Measurements from ENCODE around the gene PCDHGA2.
"Not testable (repeated sequence)": the region's sequence is repeated elsewhere in the genome, so short reads cannot be mapped to it uniquely, and the experiment has no call there.

The PCDHGA2 gene

DNA sequence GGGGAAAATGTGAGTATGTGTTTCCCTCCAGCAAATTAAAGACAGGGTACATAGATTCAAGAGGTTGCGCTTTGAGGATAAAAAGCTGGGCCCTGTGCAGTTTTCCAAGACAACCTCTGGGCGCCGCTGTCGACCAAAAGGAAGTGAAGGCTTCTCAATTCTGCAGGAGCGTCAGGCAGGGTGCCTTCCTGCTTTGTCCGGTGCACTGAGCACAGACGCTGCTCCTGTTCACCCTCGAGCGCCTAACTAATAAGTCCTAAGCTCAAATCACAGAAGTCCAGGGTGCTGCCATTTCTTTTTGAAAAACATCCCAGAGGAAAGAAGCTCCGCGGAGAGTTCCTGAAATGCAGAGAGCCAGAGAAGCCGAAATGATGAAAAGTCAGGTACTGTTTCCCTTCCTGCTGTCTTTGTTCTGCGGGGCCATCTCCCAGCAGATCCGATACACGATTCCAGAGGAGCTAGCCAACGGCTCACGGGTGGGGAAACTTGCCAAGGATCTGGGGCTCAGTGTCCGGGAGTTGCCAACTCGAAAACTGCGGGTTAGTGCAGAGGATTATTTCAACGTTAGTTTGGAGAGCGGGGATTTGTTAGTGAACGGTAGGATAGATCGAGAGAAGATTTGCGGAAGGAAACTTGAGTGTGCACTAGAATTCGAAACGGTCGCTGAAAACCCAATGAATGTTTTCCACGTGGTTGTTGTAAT is 11.5 kb downstream of the PCDHGA2 start, which contains the start of gene PCDHGB1:
Gene PCDHGB1, plus strand, starts transcription at position 183 of the 703 bp plus-strand sequence. Its CDS starts 162 bp downstream, at position 345.
- DNase-seq: peak in 1 of 2 donors; percentile 43

DNA sequence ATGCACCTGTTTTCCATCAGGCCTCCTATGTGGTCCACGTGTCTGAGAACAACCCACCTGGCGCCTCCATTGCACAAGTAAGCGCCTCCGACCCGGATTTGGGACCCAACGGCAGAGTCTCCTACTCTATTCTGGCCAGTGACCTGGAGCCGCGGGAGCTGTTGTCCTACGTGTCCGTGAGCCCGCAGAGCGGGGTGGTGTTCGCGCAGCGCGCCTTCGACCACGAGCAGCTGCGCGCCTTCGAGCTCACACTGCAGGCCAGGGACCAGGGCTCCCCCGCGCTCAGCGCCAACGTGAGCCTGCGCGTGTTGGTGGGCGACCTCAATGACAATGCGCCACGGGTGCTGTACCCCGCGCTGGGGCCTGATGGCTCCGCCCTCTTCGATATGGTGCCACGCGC is 13.0 kb downstream of the PCDHGA2 start:
- no peak for DNase-seq

DNA sequence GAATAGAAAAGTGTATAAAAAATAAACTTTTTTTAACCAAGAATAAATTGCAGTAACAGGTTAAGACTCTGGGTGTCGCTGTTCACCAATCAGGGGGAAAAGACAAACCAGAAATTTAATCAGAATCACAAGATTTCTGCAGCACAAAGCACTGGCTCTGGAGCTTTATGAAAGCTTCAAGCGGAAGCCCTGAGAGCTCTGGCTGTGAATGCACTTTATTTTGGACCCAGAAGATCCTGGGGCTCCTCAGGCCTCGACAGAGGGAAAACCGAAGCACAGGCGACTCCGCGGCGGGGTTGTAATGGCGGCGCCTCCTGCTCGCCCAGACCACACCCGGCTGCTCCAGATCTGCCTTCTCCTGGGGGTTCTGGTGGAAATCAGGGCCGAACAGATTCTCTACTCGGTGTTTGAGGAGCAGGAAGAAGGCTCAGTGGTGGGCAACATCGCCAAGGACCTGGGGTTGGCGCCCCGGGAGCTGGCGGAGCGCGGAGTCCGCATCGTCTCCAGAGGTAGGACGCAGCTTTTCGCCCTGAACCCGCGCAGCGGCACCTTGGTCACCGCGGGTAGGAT is 16.4 kb downstream of the PCDHGA2 start, which contains the start of gene PCDHGA4:
Gene PCDHGA4, plus strand, starts transcription at position 122 of the 570 bp plus-strand sequence. Its CDS starts 87 bp downstream, at position 209.
- DNase-seq: peak in 1 of 2 donors; percentile 19

DNA sequence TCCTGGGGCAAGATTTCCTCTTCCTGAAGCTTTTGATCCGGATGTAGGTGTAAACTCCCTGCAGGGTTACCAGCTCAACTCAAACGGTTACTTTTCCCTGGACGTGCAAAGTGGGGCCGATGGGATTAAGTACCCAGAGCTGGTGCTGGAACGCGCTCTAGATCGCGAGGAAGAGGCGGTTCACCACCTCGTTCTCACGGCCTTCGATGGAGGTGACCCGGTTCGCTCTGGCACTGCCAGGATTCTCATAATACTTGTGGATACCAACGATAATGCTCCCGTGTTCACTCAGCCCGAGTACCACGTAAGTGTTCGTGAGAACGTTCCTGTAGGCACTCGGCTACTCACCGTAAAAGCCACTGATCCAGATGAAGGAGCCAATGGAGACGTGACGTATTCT is 17.1 kb downstream of the PCDHGA2 start:
- no peak for DNase-seq

DNA sequence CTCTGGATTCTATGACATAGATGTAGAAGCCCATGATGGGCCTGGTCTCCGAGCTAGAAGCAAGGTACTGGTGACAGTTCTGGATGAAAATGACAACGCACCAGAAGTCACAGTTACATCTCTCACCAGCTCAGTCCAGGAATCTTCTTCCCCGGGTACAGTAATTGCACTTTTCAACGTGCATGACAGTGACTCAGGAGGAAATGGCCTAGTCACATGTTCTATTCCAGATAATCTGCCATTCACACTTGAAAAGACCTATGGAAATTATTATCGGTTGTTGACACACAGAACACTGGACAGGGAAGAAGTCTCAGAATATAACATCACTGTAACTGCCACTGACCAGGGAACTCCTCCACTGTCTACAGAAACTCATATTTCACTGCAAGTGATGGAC is 17.6 kb downstream of the PCDHGA2 start:
- DNase-seq: no peak

DNA sequence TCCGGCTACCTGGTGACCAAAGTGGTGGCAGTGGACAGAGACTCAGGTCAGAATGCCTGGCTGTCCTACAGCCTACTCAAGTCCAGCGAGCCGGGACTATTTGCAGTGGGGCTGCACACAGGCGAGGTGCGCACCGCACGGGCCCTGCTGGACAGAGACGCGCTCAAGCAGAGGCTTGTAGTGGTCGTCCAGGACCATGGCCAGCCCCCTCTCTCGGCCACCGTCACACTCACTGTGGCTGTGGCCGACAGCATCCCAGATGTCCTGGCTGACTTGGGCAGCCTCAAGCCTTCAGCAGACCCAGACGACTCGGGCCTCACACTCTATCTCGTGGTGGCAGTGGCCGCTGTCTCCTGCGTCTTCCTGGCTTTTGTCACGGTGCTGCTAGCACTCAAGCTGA is 18.4 kb downstream of the PCDHGA2 start:
- no peak for DNase-seq

DNA sequence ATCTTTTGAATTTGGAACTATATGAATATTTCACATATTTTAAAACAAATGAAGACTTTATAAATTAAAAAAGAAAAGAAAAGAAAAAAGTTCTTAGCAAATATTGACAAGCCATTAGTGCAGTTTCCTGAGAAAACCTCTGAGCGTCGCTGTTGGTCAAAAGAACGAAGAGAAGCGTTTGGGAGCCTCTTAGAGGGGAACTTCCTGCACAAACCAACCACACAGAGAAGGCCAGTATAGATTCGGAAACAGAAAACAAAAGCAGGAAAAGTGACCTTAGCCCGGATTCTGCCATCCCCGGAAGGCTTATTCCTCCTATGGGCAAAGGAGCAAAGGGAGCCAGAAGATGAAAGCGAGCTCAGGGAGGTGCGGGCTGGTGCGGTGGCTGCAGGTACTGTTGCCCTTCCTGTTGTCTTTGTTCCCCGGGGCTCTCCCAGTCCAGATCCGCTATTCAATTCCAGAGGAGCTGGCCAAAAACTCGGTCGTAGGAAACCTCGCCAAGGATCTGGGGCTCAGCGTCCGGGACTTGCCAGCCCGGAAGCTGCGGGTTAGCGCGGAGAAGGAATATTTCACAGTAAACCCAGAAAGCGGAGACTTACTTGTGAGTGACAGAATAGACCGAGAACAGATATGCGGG is 21.3 kb downstream of the PCDHGA2 start, which contains the start of gene PCDHGB2:
Gene PCDHGB2, plus strand, starts transcription at position 205 of the 637 bp plus-strand sequence. Its CDS starts 142 bp downstream, at position 347.
- peak in 1 of 2 donors; percentile 49 for DNase-seq

DNA sequence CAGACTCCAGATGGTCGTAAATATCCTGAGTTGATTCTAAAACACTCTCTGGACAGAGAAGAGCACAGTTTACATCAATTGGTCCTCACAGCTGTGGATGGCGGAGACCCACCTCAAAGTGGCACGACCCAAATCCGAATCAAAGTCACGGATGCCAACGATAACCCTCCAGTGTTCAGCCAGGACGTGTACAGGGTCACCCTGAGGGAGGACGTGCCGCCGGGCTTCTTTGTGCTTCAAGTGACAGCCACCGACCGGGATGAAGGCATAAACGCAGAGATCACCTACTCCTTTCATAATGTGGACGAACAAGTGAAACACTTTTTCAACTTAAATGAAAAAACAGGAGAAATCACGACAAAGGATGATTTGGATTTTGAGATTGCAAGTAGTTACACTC is 22.1 kb downstream of the PCDHGA2 start:
- no peak for DNase-seq

DNA sequence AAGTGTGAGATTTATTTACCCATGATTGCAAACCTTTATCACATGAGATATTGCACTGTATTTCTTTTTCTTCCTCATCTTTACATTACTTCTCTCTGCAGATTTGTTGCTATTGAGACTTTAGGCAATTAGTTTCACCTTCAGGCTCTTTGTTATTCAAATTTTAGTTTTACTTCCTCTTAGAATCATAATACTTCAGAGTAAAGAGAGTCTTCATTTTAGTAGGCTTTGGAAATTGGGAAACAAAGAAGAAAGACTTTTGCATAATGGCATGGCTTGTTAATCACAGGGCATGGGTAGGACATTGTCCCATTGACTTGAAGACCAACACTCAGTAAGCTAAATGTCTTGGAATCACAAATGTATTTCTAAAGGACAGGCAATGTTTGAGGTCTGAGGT is 24.2 kb downstream of the PCDHGA2 start:
- DNase-seq: no peak

DNA sequence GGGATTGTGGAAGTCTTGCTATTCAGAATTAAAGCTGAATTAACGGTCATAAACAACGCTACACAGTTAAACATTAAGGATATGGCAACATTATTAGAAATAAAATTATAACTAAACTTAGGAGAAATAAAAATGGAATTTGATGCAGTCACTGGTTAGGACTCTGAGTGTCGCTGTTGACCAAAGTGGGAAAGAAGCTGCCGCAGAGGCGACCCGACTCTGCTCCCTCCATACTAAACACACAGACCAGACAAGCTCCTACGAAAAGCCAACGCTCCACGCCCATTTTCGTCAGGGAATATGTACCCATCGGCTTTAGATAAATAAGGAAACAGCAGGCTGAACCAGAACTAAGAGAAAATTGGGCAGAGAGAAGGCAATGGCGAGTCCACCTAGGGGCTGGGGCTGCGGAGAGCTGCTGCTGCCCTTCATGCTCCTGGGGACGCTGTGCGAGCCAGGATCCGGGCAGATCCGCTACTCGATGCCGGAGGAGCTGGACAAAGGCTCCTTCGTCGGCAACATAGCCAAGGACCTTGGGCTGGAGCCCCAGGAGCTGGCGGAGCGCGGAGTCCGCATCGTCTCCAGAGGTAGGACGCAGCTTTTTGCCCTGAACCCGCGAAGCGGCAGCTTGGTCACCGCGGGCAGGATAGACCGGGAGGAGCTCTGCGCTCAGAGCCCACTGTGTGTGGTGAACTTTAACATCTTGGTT is 25.5 kb downstream of the PCDHGA2 start, which contains the start of gene PCDHGA5:
Gene PCDHGA5, plus strand, starts transcription at position 211 of the 709 bp plus-strand sequence. Its CDS starts 169 bp downstream, at position 380.
- no peak for DNase-seq

DNA sequence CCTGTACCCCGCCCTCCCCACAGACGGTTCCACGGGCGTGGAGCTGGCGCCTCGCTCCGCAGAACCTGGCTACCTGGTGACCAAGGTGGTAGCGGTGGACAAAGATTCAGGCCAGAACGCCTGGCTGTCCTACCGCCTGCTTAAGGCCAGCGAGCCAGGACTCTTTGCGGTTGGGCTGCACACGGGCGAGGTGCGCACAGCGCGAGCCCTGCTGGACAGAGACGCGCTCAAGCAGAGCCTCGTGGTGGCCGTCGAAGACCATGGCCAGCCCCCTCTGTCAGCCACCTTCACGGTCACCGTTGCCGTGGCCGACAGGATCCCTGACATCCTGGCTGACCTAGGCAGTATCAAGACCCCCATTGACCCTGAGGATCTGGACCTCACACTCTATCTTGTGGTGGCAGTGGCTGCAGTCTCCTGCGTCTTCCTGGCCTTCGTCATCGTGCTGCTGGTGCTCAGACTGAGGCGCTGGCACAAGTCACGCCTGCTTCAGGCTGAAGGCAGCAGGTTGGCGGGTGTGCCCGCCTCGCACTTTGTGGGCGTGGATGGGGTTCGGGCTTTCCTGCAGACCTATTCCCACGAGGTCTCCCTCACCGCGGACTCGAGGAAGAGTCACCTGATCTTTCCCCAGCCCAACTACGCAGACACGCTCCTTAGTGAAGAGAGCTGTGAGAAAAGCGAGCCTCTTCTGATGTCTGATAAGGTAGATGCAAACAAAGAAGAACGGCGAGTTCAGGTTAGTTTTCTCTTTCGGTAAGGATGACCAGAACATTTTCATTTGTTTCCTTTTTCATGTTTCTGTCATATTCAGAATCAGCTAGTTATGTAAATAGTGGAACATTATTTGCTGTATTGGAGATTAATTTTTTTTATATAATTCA is 27.7 kb downstream of the PCDHGA2 start:
- DNase-seq: no peak

DNA sequence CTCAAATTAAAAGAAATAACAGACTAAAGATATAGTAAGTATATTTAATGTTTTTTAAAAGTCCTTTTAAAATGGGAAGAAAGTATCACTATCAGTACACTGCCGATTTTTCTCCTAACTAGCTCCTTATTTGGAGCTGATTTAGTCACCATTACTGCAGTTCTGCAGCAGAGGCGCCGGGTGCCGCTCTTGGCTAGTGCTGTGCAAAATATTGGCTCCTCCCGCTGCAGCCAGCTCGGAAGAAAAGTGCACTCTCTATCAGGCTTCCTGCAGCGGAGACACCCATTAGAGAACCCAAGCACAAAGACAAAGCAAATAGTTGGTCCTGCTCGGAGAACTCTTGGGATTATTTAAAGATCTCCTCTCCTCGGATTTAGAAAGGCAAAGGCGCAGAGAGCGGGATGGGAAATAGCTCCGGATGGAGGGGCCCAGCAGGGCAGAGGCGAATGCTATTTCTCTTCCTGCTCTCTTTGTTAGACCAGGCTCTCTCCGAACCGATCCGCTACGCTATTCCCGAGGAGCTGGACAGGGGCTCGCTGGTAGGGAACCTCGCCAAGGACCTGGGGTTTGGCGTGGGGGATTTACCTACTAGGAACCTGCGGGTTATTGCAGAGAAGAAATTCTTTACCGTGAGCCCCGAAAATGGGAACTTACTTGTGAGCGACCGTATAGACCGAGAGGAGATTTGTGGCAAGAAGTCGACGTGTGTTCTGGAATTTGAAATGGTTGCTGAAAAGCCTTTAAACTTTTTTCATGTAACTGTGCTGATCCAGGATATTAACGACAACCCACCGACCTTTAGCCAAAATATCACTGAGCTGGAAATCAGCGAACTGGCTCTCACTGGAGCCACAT is 31.7 kb downstream of the PCDHGA2 start, which contains the start of gene PCDHGB3:
Gene PCDHGB3, plus strand, starts transcription at position 249 of the 855 bp plus-strand sequence. Its CDS starts 153 bp downstream, at position 402.
- DNase-seq: peak in 1 of 2 donors; percentile 47

DNA sequence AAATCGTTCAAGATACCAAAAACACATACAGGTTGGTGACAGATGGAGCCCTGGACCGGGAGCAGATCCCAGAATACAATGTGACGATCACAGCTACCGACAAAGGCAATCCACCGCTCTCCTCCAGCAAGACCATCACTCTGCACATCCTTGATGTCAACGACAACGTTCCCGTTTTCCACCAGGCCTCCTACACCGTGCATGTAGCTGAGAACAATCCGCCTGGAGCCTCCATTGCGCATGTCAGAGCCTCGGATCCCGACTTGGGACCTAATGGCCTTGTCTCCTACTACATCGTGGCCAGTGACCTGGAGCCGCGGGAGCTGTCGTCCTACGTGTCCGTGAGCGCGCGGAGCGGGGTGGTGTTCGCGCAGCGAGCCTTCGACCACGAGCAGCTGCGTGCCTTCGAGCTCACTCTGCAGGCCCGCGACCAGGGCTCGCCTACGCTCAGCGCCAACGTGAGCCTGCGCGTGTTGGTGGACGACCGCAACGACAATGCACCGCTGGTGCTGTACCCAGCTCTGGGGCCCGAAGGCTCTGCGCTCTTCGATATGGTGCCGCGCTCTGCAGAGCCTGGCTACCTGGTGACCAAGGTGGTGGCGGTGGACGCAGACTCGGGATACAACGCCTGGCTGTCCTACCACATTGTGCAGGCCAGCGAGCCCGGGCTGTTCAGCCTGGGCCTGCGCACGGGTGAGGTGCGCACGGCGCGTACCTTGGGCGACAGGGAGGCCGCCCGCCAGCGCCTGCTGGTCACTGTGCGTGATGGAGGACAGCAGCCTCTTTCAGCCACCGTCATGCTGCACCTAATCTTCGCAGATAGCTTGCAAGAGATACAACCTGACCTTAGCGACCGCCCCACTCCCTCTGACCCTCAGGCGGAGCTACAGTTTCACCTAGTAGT is 33.3 kb downstream of the PCDHGA2 start:
- no peak for DNase-seq

DNA sequence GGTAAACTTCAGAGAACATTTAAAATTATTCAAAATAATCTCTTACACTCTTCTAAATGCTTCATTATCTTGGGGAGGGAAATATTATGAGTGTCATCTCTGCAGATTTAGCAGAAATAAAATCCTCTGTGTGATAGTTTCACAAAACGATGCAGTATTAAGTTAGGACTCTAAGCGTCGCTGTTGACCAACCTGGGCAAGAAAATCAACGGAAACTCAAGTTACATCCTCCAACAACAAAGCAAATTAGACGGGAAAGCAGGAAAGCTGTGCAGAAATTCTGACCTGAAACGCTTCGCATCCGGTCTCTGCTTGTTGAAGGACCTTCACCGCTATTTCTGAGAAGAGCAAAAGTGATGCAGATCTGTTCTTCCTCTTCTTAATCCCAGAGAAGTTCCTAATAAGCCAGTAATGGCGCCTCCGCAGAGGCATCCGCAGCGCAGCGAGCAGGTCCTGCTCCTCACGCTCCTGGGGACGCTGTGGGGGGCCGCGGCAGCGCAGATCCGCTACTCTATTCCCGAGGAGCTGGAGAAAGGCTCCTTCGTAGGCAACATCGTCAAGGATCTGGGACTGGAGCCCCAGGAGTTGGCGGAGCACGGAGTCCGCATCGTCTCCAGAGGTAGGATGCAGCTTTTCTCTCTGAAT is 35.2 kb downstream of the PCDHGA2 start, which contains the start of gene PCDHGA6:
Gene PCDHGA6, plus strand, starts transcription at position 219 of the 645 bp plus-strand sequence. Its CDS starts 193 bp downstream, at position 412.
- DNase-seq: no peak

DNA sequence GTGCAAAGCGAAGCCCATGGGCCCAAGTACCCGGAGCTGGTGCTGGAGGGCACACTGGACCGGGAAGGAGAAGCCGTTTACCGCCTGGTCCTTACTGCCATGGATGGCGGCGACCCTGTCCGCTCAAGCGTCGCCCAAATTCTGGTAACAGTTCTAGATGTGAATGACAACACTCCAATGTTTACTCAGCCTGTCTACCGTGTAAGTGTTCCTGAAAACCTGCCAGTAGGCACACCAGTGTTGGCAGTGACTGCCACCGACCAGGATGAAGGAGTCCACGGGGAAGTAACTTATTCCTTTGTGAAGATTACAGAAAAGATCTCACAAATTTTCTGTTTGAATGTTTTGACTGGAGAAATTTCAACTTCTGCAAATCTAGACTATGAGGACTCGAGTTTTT is 36.1 kb downstream of the PCDHGA2 start:
- no peak for DNase-seq

DNA sequence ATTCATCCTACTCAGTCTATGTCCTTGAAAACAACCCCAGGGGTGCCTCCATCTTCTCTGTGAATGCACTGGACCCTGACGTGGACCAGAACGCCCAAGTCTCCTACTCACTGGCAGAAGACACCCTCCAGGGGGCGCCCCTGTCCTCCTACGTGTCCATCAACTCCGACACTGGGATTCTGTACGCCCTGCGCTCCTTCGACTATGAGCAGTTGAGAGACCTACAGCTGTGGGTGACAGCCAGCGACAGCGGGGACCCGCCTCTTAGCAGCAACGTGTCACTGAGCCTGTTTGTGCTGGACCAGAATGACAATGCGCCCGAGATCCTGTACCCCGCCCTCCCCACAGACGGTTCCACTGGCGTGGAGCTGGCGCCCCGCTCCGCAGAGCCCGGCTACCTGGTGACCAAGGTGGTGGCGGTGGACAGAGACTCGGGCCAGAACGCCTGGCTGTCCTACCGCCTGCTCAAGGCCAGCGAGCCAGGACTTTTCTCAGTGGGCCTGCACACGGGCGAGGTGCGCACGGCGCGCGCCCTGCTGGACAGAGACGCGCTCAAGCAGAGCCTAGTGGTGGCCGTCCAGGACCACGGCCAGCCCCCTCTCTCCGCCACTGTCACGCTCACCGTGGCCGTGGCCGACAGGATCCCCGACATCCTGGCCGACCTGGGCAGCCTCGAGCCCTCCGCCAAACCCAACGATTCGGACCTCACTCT is 37.0 kb downstream of the PCDHGA2 start:
- not testable (repeated sequence) for DNase-seq

DNA sequence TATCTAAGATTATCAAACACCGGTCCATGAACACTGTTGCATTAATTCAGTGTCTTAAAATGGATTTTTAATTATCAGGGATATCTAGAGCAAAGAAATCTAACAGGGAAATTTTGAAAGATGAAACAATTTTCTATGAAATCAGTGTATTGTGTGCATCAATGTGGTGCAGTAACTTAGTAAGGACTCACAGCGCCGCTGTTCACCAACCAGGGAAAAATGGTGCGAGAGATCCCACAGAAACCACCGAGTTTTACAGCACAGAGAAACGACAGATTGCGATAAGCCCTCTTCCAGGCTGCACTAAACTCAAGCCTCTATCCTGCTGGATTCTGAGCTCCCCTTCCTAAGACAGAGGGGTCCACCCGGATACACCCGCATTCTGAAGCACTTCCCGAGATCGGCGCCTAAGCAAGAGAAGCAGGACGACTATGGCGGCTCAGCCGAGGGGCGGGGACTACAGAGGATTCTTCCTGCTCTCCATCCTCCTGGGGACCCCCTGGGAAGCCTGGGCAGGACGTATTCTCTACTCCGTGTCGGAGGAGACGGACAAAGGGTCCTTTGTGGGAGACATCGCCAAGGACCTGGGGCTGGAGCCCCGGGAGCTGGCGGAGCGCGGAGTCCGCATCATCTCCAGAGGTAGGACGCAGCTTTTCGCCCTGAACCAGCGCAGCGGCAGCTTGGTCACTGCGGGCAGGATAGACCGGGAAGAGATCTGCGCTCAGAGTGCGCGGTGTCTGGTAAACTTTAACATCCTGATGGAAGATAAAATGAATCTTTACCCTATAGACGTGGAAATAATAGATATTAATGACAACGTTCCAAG is 44.1 kb downstream of the PCDHGA2 start, which contains the start of gene PCDHGA7:
Gene PCDHGA7, plus strand, starts transcription at position 274 of the 826 bp plus-strand sequence. Its CDS starts 158 bp downstream, at position 432.
- DNase-seq: peak in 1 of 2 donors; percentile 13

All from CD4-positive, alpha-beta T cell treated with Interleukin-4 for 1 hour (primary cell).